Retinal pigment epithelial cell (primary cell): ENCODE results near the gene CTNNAL1.

Experiments
- DNase-seq: peaks from one replicate; pipeline ENCODE4 v3.0.0-alpha.2; 2010; ENCODE audit warnings: low read depth
- H3K4me3 ChIP-seq: 2 replicates; pipeline ENCODE4 v1.5.1; 2011; ENCODE audit warnings: mild to moderate bottlenecking, low read length, control low read depth, moderate library complexity
- CTCF ChIP-seq: conservative IDR thresholded peaks from 2 replicates; pipeline ENCODE4 v1.5.1; 2011; ENCODE audit warnings: low read depth, low read length, control low read depth, inconsistent platforms

The CTNNAL1 gene

GRCh38 chr9:109017061-109017460, 3.8 kb upstream of the CTNNAL1 start:
- TF ChIP-seq CTCF: no peak
- no peak for DNase-seq
- H3K4me3 ChIP-seq: no peak overlapping the region

DNA sequence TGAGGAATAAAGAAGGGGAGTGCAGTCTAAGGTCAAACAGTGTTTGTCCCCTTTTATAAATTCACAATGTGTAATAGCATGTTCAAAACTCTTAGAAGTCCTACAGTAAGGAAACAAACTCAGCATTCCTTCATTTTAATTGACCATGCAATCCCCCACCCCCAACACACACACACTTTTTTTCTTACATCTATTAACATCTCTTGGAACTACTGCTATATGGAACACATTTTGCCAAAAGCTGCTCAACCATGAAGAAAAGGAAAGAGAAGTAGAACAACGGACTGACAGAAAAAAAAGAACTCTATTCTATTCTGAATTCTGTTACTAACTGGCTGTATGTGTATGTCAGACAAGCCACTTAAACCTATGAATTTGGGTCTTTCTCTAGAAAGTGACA, 2.8 kb upstream of the CTNNAL1 start:
- TF ChIP-seq CTCF: no peak
- DNase-seq: no peak
- H3K4me3 ChIP-seq: no peak overlapping the region

GRCh38 chr9:109014608-109015280, 1.4 kb upstream of the CTNNAL1 start:
- no peak for TF ChIP-seq CTCF
- DNase-seq: no peak
- no peak overlapping the region for H3K4me3 ChIP-seq

- no peak for TF ChIP-seq CTCF
- DNase-seq: peak; percentile 59
- peak overlapping the region; percentile 50 for H3K4me3 ChIP-seq
These were observed 644 bp upstream of the CTNNAL1 start for GRCh38 chr9:109013679-109014607.

DNA sequence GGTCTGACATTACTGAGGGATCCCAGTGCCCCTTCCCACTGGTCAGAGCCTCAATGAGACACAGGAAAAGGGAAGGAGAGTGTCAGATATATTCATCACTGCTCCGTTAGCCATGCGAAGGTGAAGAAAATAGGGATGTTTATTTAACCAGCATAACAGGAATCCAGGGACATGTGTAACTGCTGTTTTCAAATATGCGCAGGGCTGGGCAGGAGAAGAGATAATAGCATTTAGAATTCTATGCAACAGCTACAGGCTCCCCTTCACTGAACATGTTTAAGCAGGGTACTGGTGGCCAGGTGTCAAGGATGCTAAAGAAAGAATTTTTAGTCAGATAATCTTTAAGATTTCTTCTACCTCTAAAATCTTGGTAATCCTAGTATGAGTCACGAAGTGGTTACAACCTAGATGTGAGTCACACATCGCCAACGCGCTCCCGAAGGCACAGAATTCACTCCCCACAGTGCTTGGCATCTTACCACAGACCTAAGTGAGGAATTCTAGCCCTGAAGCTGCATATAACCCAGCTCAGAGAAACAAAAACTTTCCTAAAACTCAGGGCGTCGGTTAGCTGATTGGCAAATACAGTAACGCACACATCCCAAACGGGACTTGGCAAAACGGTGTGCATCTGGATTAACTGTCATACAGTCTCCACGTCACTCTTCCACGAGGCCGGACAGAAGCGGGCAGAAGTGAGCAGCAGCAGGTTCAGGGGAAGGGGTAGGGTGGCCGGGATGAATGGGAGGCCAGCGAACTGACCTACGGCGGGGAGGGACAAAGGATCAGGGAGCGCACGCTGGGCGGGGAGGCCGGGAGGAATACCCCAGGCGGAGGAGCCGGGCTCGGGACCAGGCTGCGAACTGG, 1.1 kb downstream of the CTNNAL1 start:
- H3K4me3 ChIP-seq: peak overlapping the region; percentile 83
- TF ChIP-seq CTCF: no peak
- DNase-seq: peak; percentile 93

GRCh38 chr9:109011231-109011671, 2.0 kb downstream of the CTNNAL1 start:
- TF ChIP-seq CTCF: no peak
- no peak for DNase-seq
- H3K4me3 ChIP-seq: no peak overlapping the region
